CD8-positive, alpha-beta memory T cell (primary cell): Measurements from ENCODE around the gene ZNF549. TPM values are rescaled to one million over a fixed set of nuclear protein-coding genes. Genes with fewer than 3 reads are reported as not detected.
"Not testable (repeated sequence)": the region's sequence is repeated elsewhere in the genome, so short reads cannot be mapped to it uniquely, and the experiment has no call there.

ENCODE experiments used
- CTCF ChIA-PET: fragments of 350-600 bp; sonication (Branson Sonifier 250); formaldehyde crosslinking; loops from one replicate; lab custom pipeline; 2021; ENCODE audit warnings: antibody characterized with exemption; lab: Charles Lee
- POLR2A ChIA-PET: fragments of 350-600 bp; sonication (Branson Sonifier 250); formaldehyde crosslinking; loops from one replicate; lab custom pipeline; 2021; ENCODE audit warnings: antibody characterized with exemption; lab: Charles Lee
- DNase-seq, 5 donors: peaks; one replicate each; pipeline versions ENCODE4 v3.0.0 to v3.0.0-alpha.2; 2020 to 2022; ENCODE audit warnings: mixed read lengths in 1 of 5
- H3K27ac ChIP-seq: one replicate; pipeline ENCODE4 v1.7.0; 2013; ENCODE audit warnings: low read depth, mild to moderate bottlenecking, low read length, moderate library complexity
- H3K27me3 ChIP-seq: 2 replicates; pipeline ENCODE4 v1.7.0; 2013; ENCODE audit warnings: low read length, mild to moderate bottlenecking; ENCODE audit not compliant: insufficient read depth, poor library complexity, severe bottlenecking
- H3K36me3 ChIP-seq: 2 replicates; pipeline ENCODE4 v1.7.0; 2013; ENCODE audit warnings: mild to moderate bottlenecking, low read length, moderate library complexity; ENCODE audit not compliant: insufficient read depth
- H3K4me1 ChIP-seq: 2 replicates; pipeline ENCODE4 v1.7.0; 2013; ENCODE audit warnings: mild to moderate bottlenecking, low read length, moderate library complexity; ENCODE audit not compliant: insufficient read depth
- H3K4me3 ChIP-seq: 2 replicates; pipeline ENCODE4 v1.7.0; 2013; ENCODE audit warnings: mild to moderate bottlenecking, low read length
- H3K9me3 ChIP-seq: 2 replicates; pipeline ENCODE4 v1.7.0; 2013; ENCODE audit warnings: mild to moderate bottlenecking, low read length
- H3K27ac Mint-ChIP-seq, 8 donors: one replicate each; pipeline ENCODE4 v1.8.0; 2020 to 2021; ENCODE audit warnings: mixed read lengths in 8 of 8, mild to moderate bottlenecking in 6 of 8, inconsistent platforms in 3 of 8, moderate library complexity in 3 of 8
- H3K27me3 Mint-ChIP-seq, 2 donors: one replicate each; pipeline ENCODE4 v1.8.0; 2020 to 2021; ENCODE audit warnings: mixed read lengths in 2 of 2, mild to moderate bottlenecking in 1 of 2, moderate library complexity in 1 of 2
- H3K36me3 Mint-ChIP-seq, 3 donors: one replicate each; pipeline ENCODE4 v1.8.0; 2020 to 2021; ENCODE audit warnings: mixed read lengths in 3 of 3, inconsistent platforms in 1 of 3, mild to moderate bottlenecking in 1 of 3
- H3K4me1 Mint-ChIP-seq, 3 donors: one replicate each; pipeline ENCODE4 v1.8.0; 2020 to 2021; ENCODE audit warnings: mixed read lengths in 3 of 3, inconsistent platforms in 1 of 3, mild to moderate bottlenecking in 1 of 3
- H3K4me3 Mint-ChIP-seq, 7 donors: one replicate each; pipeline ENCODE4 v1.8.0; 2020 to 2021; ENCODE audit warnings: mixed read lengths in 7 of 7, mild to moderate bottlenecking in 6 of 7, moderate library complexity in 4 of 7, inconsistent platforms in 2 of 7
- H3K9me3 Mint-ChIP-seq, 5 donors: one replicate each; pipeline ENCODE4 v1.8.0; 2020 to 2022; ENCODE audit warnings: mixed read lengths in 5 of 5, mild to moderate bottlenecking in 3 of 5, moderate library complexity in 2 of 5, inconsistent platforms in 1 of 5
- polyA plus RNA-seq: library from polyadenylated mRNA; unstranded; fragments of 300-500 nt; fragmentation: Illumina TruSeq; gene quantifications from one replicate; pipeline ENCODE4 v1.2.3, GENCODE V29; 2021
- total RNA-seq, 2 experiments: library from RNA; stranded (reverse); gene quantifications; one replicate each; pipeline ENCODE4 v1.2.3, GENCODE V29; 2021

The ZNF549 gene
- total and polyA plus RNA-seq, 3 experiments from 2014 or later: 6.9 to 8.7 (median 7.0) TPM

DNA sequence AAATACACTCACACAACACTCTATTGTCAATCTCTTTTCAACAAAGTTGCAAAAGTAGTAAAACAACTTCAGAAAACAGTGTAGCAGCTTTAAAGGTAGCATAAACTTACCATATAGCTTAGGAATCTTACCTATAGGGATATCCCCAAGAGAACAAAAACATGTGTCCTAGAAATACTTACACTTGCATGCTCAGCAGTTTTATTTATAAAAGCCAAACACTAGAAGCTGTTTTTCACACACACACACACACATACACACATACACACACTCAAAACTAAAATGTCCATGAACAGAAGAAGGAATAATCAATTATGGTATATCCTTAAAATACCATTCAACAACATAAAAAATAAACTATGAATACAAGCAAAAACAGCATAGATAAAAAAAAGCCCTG lies 15.7 kb upstream of the ZNF549 start:
- Histone ChIP-seq H3K9me3 (peaks cover 54% of the 10 kb centered on the region), H3K36me3 (peaks cover 18% of the 10 kb centered on the region), H3K4me1 (no peaks in the 10 kb centered on the region), H3K4me3 (no peak overlapping the region), H3K27ac (no peak overlapping the region), H3K27me3 (no peaks in the 10 kb centered on the region)
- ChIA-PET CTCF (no interaction called here), POLR2A (interaction anchor here (0.6 kb wide), 1 partner anchor 802 kb away, joined by 3 read pairs; no protein-coding TSS in a partner anchor)
- Mint-ChIP-seq H3K4me3 (no peak overlapping the region), H3K9me3 (peaks cover 58 to 92% (median 85%) of the 10 kb centered on the region in 5 donors), H3K27ac (no peak overlapping the region), H3K4me1 (no peaks in the 10 kb centered on the region), H3K36me3 (peaks cover 36 to 84% (median 79%) of the 10 kb centered on the region in 3 donors), H3K27me3 (no peaks in the 10 kb centered on the region)
- no peak for DNase-seq

- H3K9me3 Mint-ChIP-seq: peaks cover 61 to 90% (median 84%) of the 10 kb centered on the region in 5 donors
- no peaks in the 10 kb centered on the region for H3K4me1 Mint-ChIP-seq
- Histone ChIP-seq H3K27ac (no peak overlapping the region), H3K36me3 (peaks cover 8% of the 10 kb centered on the region), H3K4me1 (no peaks in the 10 kb centered on the region), H3K27me3 (no peaks in the 10 kb centered on the region), H3K4me3 (no peak overlapping the region), H3K9me3 (peaks cover 42% of the 10 kb centered on the region)
- peaks cover 38 to 82% (median 76%) of the 10 kb centered on the region in 3 donors for H3K36me3 Mint-ChIP-seq
- no peaks in the 10 kb centered on the region for H3K27me3 Mint-ChIP-seq
- no peak overlapping the region for H3K4me3 Mint-ChIP-seq
- ChIA-PET CTCF (no interaction called here), POLR2A (no interaction called here)
- no peak overlapping the region for H3K27ac Mint-ChIP-seq
- DNase-seq: no peak
Measured at GRCh38 chr19:57512845-57513244, 14.3 kb upstream of the ZNF549 start.

DNA sequence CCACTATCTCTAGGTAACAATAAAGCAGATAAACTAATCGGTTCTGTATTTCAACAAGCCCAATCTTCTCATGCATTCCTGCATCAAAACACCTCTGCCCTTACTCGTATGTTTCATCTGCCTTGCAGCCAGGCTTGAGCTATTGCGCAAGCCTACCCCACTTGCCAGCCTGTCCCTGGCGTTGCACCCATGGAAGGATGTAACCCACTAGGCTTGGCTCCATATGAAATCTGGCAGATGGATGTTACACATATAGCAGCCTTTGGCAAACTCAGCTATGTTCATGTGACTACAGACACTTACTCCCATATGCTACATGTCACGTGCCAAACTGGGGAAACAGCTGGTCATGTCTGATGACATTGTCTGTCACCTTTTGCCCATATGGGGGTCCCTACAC lies 11.9 kb upstream of the ZNF549 start:
- no peak overlapping the region for H3K4me3 Mint-ChIP-seq
- no peaks in the 10 kb centered on the region for H3K27me3 ChIP-seq
- no peak for DNase-seq
- no peak overlapping the region for H3K27ac ChIP-seq
- H3K9me3 Mint-ChIP-seq: peaks cover 46 to 87% (median 76%) of the 10 kb centered on the region in 5 donors
- ChIA-PET POLR2A (no interaction called here), CTCF (no interaction called here)
- peaks cover 0 to 1% of the 10 kb centered on the region in 2 donors for H3K27me3 Mint-ChIP-seq
- peaks cover 35% of the 10 kb centered on the region for H3K9me3 ChIP-seq
- H3K36me3 Mint-ChIP-seq: peaks cover 27 to 71% (median 57%) of the 10 kb centered on the region in 3 donors
- H3K4me1 Mint-ChIP-seq: no peaks in the 10 kb centered on the region
- H3K27ac Mint-ChIP-seq: no peak overlapping the region
- no peak overlapping the region for H3K4me3 ChIP-seq
- peaks cover 8% of the 10 kb centered on the region for H3K36me3 ChIP-seq
- no peaks in the 10 kb centered on the region for H3K4me1 ChIP-seq

GRCh38 chr19:57518021-57518420 lies 9.1 kb upstream of the ZNF549 start:
- H3K27ac Mint-ChIP-seq: not testable (repeated sequence)
- peaks cover 20 to 62% (median 46%) of the 10 kb centered on the region in 3 donors for H3K36me3 Mint-ChIP-seq

GRCh38 chr19:57537953-57538547 lies 10.9 kb downstream of the ZNF549 start:
- H3K4me1 ChIP-seq: no peaks in the 10 kb centered on the region
- peak overlapping the region; percentile 26 for H3K4me3 ChIP-seq
- H3K36me3 ChIP-seq: peaks cover 59% of the 10 kb centered on the region
- Mint-ChIP-seq H3K4me3 (no peak overlapping the region), H3K36me3 (peaks cover 64 to 94% (median 94%) of the 10 kb centered on the region in 3 donors), H3K4me1 (peaks cover 0 to 1% (median 0%) of the 10 kb centered on the region in 3 donors), H3K9me3 (peaks cover 47 to 100% (median 97%) of the 10 kb centered on the region in 5 donors), H3K27ac (no peak overlapping the region), H3K27me3 (peaks cover 0 to 3% of the 10 kb centered on the region in 2 donors)
- peaks cover 81% of the 10 kb centered on the region for H3K9me3 ChIP-seq
- H3K27me3 ChIP-seq: no peaks in the 10 kb centered on the region
- ChIA-PET POLR2A (no interaction called here), CTCF (no interaction called here)
- DNase-seq: no peak
- H3K27ac ChIP-seq: no peak overlapping the region

More at GRCh38 chr19:57518021-57518420, 9.1 kb upstream of the ZNF549 start:
- DNase-seq, H3K27me3 Mint-ChIP-seq, H3K27ac ChIP-seq, H3K36me3 ChIP-seq, H3K27me3 ChIP-seq, POLR2A ChIA-PET, CTCF ChIA-PET, H3K4me3 Mint-ChIP-seq, H3K4me3 ChIP-seq, H3K4me1 ChIP-seq, H3K4me1 Mint-ChIP-seq: not testable (repeated sequence)
- H3K9me3 Mint-ChIP-seq: peaks cover 33 to 77% (median 67%) of the 10 kb centered on the region in 5 donors
- peaks cover 26% of the 10 kb centered on the region for H3K9me3 ChIP-seq

DNA sequence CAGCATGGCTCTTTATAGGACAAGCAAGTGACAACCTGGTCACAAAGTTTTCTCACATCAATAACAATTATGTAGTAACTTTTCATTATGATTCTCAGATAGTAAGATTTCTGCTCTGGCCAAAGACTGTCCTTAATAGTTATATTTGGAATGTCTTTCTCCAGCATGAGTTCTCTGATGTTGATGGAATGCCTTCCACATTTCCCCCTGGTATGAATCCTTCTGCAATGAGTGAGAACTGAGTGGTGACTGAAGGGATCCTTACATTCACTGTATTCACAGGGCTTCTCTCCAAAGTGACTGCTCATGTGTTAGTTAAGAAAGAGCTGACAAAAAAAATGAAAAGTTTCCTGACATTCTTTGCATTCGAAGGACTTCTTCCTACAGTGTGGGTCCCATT lies 19.4 kb downstream of the ZNF549 start:
- ChIA-PET CTCF (no interaction called here), POLR2A (no interaction called here)
- H3K27ac Mint-ChIP-seq: no peak overlapping the region
- peaks cover 57 to 97% (median 96%) of the 10 kb centered on the region in 5 donors for H3K9me3 Mint-ChIP-seq
- H3K9me3 ChIP-seq: peaks cover 72% of the 10 kb centered on the region
- no peaks in the 10 kb centered on the region for H3K4me1 ChIP-seq
- no peaks in the 10 kb centered on the region for H3K27me3 ChIP-seq
- H3K27ac ChIP-seq: no peak overlapping the region
- H3K4me3 ChIP-seq: no peak overlapping the region
- peaks cover 0 to 2% of the 10 kb centered on the region in 2 donors for H3K27me3 Mint-ChIP-seq
- peaks cover 0 to 4% (median 3%) of the 10 kb centered on the region in 3 donors for H3K4me1 Mint-ChIP-seq
- H3K36me3 Mint-ChIP-seq: peaks cover 63 to 92% (median 88%) of the 10 kb centered on the region in 3 donors
- H3K36me3 ChIP-seq: peaks cover 55% of the 10 kb centered on the region
- no peak overlapping the region for H3K4me3 Mint-ChIP-seq
- no peak for DNase-seq

- Histone ChIP-seq H3K9me3 (peaks cover 52% of the 10 kb centered on the region), H3K4me1 (no peaks in the 10 kb centered on the region), H3K36me3 (peaks cover 78% of the 10 kb centered on the region), H3K27ac (no peak overlapping the region), H3K27me3 (no peaks in the 10 kb centered on the region), H3K4me3 (no peak overlapping the region)
- CTCF ChIA-PET: no interaction called here
- POLR2A ChIA-PET: no interaction called here
- H3K36me3 Mint-ChIP-seq: peaks cover 70 to 100% (median 97%) of the 10 kb centered on the region in 3 donors
- H3K4me3 Mint-ChIP-seq: no peak overlapping the region
- H3K4me1 Mint-ChIP-seq: peaks cover 2 to 13% (median 9%) of the 10 kb centered on the region in 3 donors
- H3K27me3 Mint-ChIP-seq: peaks cover 0 to 2% of the 10 kb centered on the region in 2 donors
- no peak for DNase-seq
- H3K27ac Mint-ChIP-seq: no peak overlapping the region
- peaks cover 41 to 83% (median 69%) of the 10 kb centered on the region in 5 donors for H3K9me3 Mint-ChIP-seq
Measured at GRCh38 chr19:57552432-57552831, 25.3 kb downstream of the ZNF549 start.

DNA sequence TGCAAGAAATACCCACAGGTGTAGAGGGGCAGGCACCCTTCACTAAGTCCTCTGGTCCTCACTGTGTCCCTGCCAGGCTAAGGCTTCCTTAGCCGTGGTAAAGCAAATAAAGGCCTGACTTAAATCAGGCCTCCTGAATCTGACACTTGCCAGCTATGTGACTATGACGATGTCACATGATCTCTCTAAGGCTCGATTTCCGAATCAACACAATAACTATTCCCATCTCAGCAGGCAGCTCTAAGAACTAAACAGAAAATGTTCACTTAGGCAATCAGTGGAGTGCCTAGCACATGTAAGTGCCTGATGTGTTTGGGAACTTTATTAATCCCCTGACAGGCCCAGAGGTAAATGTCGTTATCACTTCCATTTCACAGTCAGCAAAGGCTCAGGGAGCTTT lies 30.5 kb downstream of the ZNF549 start:
- POLR2A ChIA-PET: interaction anchor here (0.6 kb wide), 1 partner anchor 536 kb away, joined by 3 read pairs; no protein-coding TSS in a partner anchor
- Histone ChIP-seq H3K27ac (no peak overlapping the region), H3K9me3 (peaks cover 10% of the 10 kb centered on the region), H3K27me3 (no peaks in the 10 kb centered on the region), H3K4me1 (peaks cover 15% of the 10 kb centered on the region), H3K36me3 (peaks cover 32% of the 10 kb centered on the region), H3K4me3 (no peak overlapping the region)
- Mint-ChIP-seq H3K36me3 (peaks cover 31 to 68% (median 59%) of the 10 kb centered on the region in 3 donors), H3K4me1 (peaks cover 34 to 40% (median 36%) of the 10 kb centered on the region in 3 donors), H3K4me3 (peak overlapping the region; percentile 90 to 98 (median 97)), H3K27ac (peak overlapping the region in 1 of 8 donors; percentile 21), H3K27me3 (peaks cover 9 to 10% of the 10 kb centered on the region in 2 donors), H3K9me3 (peaks cover 18 to 63% (median 35%) of the 10 kb centered on the region in 5 donors)
- CTCF ChIA-PET: no interaction called here
- DNase-seq: no peak
